ENCODE measurements around the gene HMGN4.

Gene HMGN4

DNA sequence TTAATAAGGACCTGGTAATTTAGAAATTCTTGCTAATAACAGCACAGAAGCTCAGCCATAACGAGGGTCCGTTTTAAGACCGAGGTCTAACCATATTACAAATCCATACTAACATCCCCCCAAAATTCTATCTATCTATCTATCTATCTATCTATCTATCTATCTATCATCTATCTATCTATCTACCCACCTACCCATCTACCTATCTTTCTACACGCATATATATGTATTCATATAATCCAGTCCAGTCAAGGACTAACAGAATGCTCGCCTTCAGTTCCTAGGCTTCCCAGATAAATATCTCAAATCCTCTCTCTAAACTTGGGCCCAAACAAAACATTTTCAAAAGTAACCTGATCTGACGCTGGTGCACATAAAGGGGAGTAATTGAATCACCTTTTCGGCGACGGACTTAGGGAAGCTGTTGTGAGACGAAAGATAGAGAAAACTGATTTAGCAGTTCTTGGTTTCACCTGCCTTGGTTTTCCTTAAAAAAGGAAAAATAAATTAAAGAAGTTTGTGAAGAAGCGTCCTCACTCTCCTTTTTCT lies 14.5 kb downstream of the HMGN4 start:
- no peak for DNase-seq

DNA sequence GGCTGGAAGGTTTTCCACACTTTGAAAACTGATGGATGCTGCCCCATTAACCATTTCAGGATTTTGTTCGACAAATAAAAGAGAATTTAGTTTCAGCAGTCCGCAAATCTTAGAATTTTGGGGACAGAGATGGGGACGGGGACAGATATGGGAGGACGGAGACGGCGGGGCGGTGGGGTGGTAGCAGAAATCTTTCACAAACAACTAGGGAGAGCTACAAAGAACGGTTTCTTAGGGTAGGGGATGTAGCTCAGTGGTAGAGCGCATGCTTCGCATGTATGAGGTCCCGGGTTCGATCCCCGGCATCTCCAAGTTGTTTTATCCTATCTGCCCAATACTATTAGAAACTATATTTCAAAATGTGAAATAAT lies 15.1 kb downstream of the HMGN4 start:
- peak; percentile 76 for DNase-seq

DNA sequence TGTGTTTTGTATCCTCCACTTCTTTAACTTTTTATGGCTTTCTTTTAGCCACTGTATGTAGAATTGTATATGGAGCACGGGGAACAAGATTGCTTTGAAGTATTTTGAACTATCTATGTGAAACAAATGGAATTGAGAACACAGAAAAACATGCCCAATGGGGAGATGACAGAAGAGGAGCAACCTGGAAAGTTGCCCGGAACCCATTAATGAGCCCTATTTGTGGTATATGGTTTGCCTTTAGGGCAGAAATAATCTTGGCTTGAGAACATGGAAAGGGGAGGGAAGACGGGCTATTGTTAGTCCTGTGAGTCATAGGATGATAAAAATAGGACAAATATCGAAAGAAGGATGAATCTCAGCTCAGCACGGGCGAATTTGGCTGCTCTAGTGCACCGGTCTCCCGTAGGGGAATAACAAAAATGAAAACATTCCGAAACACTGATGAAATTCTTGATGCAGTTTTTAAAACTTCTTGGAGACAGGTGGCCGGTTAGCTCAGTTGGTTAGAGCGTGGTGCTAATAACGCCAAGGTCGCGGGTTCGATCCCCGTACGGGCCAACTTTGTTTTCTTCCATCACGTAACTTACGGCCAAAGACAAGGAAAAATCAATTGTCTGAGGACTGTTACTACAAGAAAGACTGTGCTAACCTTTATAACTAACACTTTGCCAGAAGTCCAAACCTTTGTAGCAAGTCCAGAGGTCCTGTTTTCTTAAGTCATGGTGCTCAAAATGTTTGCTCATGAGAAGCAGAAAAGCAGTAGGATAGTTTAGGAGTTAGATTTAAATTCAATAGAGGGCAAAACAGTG lies 15.7 kb downstream of the HMGN4 start:
- peak; percentile 75 for DNase-seq

DNA sequence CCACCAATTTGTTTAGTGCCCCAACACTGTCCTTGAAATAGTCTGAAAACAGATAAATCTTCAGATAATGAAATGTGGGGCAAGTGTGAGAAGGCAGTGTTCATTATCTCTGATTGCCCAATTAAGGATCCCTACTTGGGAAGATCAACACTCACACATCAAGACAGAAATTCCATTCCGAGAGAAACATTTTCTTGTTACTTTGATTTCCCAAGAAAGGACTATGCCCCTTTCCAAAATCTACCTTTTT lies 16.2 kb downstream of the HMGN4 start:
- DNase-seq = no peak

DNA sequence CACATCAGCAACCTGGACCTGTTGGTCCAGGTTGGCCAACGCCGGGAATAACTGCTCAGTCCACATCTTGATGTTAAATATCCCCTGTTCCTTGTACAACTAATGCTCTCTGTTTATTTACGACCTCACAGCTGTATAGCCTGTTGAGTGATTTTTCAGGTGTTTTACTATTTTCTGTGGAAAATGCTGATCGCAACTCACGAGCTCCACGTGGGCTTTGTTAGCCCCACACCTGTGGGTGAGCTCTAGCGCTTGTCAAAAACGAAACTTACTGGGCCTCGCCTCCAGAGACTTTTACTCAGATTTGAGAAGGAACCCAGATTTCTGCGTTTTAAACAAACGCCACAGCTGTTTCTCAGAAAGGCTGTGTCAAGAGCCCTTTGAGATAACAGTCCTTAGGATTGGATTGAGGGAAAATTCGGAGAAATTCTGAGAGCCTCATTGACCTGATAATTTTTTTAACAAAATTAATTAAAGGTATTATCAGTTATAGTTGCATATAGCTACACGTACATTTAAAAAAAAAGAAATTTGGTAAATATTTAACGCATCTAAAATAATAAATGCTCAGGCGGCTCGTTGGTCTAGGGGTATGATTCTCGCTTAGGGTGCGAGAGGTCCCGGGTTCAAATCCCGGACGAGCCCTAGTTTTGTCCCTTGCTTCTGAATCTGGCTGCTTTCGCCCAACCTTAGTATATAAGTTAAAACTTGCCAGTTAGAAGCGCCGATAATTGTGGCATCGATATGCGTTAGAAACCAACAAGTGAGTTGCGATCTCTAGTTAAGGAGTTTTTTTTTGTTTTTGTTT lies 16.7 kb downstream of the HMGN4 start:
- peak; percentile 53 for DNase-seq

DNA sequence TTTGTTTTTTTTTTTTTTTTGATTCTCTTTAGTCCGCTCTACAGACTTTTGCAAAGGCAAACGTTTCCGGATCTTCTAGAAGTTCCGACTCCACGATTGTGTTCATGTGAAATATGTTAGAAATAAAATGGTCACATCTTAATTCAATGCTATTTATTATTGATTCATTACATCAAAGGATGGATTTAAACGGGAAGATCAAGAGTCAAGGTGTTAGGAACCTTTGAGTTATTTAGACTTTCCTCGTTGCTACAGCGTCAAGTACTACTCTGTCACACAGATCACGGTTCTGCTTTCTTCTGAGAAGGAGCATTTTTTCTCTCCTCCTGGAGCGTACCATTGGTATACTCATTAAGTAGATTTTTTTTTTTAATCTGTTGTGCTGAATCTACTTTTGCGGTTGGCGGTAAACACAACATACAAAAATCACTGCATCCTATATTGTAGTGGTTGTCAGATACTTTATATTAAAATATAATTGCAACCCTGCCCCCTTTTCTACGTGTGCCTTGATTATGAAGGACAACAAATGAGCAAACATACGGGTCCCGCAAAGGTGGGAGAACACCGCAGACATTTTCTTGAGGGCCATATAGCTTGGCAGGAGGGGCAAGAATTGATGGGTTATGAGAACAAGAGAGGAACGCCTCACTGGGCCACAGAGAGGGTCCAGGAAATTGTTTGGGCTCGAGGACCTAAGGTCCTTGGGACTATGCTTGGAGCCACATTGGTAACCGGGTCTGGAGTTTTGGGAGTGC lies 17.5 kb downstream of the HMGN4 start:
- DNase-seq = no peak

DNA sequence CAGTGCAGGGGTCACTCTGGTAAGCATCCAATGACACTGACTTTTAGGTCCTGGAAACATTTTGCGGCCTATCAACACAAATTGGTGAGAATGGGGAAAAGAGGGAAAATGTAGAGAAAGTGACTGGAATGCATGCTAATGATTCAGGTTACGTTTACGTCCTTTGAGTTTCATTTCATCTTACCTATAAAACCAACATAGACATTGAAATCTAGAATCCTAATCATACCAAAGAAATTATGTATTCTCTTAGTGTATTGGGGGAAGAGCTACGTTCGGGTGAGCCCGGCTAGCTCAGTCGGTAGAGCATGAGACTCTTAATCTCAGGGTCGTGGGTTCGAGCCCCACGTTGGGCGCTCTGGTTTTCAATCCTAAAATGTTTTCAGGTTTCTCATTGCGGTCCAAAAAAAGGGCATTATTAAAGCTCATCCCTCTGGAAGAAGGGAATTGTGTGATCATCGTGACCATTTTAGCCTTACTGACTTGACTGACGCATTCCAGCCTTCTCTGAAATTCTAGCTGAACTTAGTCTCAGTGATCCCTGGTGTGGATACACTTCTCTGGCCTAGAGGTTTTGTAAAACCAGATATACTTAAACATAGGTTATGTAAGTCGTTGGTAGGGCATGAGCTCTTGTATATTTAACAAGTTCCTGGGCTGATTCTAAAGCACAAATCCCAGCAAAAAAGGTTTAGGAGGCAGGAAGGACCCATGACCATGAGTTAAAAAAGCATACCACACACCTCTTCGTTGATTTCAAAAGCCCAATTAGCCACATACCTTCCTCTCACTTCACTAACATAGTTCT lies 18.3 kb downstream of the HMGN4 start:
- DNase-seq = no peak

DNA sequence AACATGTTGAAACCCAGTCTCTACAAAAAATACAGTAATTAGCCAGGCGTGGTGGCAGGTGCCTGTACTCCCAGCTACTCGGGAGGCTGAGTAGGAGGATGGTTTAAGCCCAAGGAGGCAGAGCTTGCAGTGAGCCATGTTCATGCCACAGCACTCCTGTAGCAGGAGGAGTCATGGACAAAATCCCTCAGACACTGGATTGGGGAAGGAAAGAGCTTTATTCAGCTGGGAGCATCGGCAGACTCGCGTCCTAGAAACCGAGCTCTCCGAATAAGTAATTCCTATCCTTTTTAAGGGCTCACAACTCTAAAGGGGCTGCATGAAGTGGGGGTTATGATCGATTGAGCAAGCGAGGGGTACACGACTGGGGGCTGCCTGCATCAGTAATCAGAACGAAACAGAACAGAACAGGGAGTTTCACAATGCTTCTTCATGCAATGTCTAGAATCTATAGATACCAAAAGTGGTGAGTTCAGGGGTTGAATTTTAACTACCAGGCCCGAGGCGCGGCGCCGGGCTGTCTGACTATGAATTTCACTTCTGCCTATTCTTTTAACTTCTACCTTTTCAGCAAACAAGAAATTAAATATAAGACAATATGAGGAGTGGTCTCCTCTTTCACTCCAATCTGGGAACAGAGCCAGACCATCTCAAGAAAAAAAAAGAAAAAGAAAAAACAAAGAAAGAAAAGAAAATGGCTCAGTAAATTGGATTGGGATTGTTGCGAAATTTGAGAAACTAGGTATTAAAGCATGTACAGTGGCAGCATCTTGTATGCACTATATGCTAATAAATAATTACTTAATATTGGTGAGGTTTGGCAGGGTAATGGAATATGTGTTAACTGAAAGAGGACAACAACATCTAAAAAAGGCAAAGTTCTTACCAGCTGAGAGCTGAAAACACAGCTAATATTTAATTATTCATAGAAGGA lies 23.6 kb downstream of the HMGN4 start:
- DNase-seq = no peak

DNA sequence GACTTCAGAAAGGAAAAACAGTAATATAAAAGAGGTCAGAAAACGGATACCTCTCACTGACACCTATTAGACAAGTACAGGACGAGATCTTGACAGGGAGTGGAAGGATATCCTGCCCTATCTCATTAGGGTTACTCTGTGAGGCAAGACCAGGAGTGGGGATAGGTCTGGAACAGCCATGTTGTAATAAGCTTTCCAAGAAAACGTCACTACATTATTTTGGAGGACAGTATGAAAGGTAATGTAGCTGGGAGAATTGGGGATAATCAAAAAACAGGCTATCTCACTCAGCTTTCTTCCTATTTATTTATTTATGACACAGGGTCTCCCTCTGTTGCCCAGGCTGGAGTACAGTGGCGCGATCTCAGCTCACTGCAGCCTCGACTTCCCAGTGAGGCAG lies 25.3 kb downstream of the HMGN4 start:
- DNase-seq = no peak

DNA sequence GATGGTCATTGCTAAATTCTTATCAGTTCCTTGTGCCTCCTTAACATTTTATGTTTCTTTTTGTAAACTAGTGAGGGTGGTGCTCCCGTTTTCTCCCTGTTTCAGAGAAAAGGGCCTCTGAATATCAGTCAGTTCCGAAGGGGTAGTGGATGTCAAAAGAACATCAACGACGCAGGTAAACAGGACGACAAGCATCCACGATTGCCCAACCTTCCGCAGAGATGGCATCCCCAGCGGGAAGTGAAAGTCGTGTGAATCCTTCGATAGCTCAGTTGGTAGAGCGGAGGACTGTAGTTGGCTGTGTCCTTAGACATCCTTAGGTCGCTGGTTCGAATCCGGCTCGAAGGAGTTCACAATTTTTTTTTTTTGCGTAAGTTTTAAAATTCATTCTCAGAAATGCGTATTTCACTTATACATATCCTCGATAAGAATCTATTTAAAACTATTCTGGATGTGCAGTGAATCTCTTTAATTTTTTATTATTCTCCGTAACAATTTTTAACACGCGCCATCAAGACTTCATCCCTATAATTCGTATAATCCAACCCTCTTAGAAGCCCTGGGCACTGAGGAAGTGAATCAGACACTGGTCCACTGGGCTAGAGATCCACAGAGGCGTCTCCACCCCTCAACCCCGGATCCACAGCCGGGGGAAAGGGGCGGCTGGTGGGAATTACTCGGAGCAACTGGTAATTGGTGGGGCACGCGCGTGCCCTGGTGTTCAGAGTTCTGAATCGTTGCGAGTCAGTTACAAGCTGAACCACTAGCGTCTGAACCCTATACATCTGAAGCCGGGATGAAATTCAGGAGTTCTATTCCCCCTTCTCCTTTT lies 30.7 kb downstream of the HMGN4 start:
- DNase-seq = peak; percentile 99

DNA sequence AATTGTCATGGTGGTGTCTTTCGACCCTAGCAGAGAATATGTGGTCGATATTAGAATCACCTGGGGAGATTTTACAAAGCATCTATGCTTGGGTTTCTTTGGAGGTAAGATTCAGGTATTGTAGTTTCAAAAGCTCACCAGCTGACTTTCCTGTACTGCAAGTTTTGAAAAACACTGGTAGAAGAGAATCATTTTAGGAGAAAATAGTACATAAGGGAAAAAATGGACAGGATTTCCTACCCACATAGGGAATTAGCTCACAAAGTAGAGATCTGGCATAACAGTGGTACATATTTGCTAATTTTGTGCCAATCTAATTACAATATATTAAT lies 31.2 kb downstream of the HMGN4 start:
- DNase-seq = no peak

DNA sequence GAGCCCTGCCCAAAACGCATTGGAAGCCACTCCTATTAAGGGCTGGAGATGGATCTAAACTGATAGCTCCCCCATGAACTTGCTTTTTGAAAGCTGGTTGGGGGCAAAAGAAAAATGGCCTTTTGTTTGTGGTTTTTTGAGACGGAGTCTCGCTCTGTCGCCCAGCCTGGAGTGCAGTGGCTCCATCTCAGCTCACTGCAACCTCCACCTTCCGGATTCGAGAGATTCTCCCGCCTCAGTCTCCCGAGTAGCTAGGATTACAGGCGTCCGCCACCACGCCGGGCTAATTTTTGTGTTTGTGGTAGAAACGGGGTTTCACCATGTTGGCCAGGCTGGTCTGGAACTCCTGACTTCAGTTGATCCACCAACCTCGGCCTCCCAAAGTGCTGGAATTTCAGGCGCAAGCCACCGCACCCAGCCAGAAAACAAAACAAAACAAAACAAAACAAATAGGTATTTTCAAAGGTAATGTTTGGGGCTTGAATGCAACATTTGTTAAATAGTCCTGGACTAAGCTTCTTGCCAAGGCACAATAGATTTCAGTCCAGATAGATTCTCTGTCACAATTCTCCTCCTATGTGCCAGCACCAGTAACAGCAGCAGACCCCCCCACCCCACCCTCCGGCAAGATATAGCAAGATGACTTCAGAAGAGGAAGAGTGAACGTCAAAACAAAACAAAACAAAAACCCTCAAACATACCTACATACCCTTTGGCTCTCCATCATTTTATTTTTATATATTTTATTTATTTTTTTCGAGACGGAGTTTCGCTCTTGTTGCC lies 32.1 kb downstream of the HMGN4 start:
- no peak for DNase-seq

DNA sequence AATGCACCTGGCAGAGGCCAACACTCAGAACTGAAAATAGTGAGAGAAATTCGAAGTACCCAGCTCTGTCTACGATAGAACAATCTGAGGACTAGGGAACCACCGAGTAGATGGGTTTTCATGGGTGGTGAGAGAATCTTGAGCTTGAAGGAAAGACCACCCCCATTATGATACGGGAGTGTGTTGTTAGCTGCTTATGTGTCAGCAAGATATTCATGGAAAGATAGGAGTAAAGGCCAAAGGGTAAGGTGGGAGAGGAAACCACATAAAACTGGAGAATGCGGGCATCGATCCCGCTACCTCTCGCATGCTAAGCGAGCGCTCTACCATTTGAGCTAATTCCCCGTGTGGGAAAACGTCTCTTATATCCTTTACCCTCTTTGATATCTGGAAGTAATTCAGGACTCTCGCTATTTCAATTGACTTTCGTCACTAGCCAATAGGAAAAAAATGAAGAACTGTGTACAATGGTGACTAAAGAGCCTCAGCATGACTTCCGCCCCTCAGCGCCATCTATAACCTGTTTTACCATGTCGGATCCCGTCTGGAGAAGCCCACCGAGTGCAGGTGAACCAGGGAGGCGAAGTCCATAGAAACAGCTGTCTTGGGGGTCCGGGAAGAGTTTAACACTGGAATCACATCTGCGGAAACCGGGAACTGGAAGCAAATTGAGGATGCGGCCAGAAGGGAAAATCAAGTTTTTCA lies 33.6 kb downstream of the HMGN4 start:
- no peak for DNase-seq

DNA sequence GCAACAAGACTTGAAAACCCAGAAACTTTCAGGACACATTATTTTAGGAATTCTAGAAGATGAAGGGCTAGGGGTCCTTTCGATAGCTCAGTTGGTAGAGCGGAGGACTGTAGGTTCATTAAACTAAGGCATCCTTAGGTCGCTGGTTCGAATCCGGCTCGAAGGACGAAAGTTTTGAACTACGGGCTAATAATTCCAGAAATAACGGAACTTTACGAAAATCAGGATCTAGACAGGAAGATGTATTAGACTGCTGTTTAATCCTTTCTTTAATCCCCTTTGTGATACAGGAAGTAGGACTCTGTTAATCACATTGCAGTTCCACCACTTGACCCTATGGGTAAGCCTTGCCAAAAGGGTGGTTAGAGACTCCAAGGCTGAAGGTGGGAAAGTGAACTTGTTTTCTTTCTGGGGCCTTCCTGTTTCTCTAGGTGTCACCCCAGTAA lies 37.4 kb downstream of the HMGN4 start:
- DNase-seq = no peak

DNA sequence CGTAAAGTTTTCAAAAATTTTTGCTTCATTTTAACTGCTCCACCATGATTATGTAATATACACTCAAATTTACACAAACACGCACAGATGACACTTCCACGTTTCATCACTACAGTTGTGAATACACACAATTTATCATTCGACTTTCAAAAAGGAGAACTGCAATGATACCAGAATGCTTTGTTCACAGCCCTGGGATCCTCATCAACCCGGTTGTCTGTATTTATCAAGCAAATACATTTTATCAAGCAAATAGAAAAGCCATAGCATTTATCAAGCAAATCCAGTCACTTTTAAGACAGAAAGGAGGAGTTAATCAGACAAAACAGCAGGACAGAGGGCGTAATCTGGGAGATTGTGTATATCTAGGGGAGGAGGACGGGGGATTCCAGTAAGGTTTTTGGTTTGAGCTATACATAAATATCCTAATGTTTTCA lies 38.3 kb downstream of the HMGN4 start:
- no peak for DNase-seq

DNA sequence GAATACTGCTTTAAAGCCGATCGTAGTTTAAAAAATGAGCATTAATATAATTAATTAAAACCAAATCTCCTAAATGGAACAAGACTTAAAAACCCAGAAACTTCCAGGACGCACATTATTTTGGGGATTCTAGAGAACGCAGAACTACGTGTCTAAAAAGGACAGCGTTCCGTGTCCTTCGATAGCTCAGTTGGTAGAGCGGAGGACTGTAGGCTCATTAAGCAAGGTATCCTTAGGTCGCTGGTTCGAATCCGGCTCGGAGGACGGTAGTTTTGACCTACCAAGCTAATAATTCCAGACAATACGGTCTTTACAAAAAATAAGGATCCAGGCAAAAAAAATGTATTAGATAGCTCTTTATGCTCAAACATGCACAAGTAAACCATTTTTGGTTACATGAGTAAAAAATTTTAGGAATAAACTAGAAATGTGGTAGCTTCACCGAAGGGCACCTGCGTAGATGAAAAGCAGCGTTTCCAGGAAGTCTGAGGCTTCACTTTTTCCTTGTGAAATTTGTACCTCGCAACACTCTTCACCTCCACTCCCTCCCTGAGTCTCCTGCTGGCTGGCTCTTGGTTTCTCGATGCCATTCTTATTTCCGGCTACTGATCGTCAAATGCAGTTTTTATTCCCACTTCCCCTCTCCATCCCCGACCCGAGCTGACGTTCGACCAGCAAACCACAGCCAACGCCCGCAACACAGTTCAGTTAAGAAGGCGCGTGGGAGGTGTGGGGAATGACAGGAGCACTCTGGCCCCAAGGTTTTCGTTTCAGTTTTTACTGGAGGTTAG lies 39.0 kb downstream of the HMGN4 start:
- DNase-seq = peak; percentile 60

DNA sequence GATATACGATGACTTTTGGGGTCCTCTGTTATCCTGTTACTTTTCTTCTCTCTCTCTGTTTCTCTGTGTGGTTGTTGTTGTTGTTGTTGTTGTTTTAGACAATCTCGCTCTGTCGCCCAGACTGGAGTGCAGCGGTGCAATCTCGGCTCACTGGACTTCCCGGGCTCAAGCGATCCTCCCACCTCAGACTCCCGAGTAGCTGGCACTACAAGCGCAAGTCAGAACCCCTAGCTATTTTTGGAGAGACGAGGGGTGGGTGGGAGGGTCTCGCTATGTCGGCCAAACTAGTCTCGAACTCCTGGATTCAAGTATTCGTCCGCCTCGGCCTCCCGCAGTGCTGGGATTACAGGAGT lies 39.5 kb downstream of the HMGN4 start:
- DNase-seq = no peak

DNA sequence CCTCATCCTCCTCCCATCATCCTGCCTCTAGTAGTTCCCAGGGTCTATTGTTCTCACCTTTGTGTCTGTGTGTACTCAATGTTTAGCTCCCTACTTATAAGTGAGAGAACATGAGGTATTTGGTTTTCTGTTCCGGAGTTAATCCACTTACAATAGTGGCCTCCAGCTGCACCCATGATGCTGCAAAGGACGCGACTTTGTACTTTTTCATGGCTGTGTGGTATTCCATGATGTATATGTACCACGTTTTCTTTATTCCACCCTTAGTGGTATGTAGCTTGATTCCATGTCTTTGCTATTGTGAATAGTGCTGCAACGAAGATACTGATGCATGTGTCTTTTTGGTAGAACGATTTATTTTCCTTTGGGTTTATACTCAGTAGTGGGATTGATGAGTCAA lies 40.1 kb downstream of the HMGN4 start:
- DNase-seq = no peak
